Mononuclear cell (primary cell): ENCODE data around the gene C4orf50. TPM values are rescaled to one million over a fixed set of nuclear protein-coding genes. Genes with fewer than 3 reads are reported as not detected.

Experiments used
- H3K27me3 ChIP-seq: 2 replicates; pipeline ENCODE4 v1.6.0; 2011; ENCODE audit warnings: low read length, control low read depth; ENCODE audit not compliant: insufficient read depth
- H3K4me1 ChIP-seq: 2 replicates; pipeline ENCODE4 v1.5.1; 2011; ENCODE audit warnings: mild to moderate bottlenecking, low read length, control low read depth; ENCODE audit not compliant: insufficient read depth
- H3K4me3 ChIP-seq: 2 replicates; pipeline ENCODE4 v1.5.1; 2011; ENCODE audit warnings: mild to moderate bottlenecking, low read length, moderate library complexity
- H3K9me3 ChIP-seq: 2 replicates; pipeline ENCODE4 v1.5.1; 2011; ENCODE audit warnings: low read depth, mild to moderate bottlenecking, control low read depth, low read length
- total RNA-seq: library from RNA; depleted of rRNA; stranded (reverse); fragments of >200 nt; gene quantifications from one replicate; pipeline ENCODE4 v1.2.3, GENCODE V29; 2012

Gene C4orf50
- total RNA-seq, 1 donor, result 0.21 TPM

- H3K4me3 ChIP-seq, result no peak overlapping the region
- no peaks in the 10 kb centered on the region for H3K9me3 ChIP-seq
- H3K4me1 ChIP-seq, result no peaks in the 10 kb centered on the region
- no peaks in the 10 kb centered on the region for H3K27me3 ChIP-seq
Observed at GRCh38 chr4:5912614-5913019, 105.6 kb downstream of the C4orf50 start.

GRCh38 chr4:5908876-5909427 lies 109.3 kb downstream of the C4orf50 start:
- no peak overlapping the region for H3K4me3 ChIP-seq
- no peaks in the 10 kb centered on the region for H3K4me1 ChIP-seq
- H3K27me3 ChIP-seq, result peaks cover 5% of the 10 kb centered on the region
- no peaks in the 10 kb centered on the region for H3K9me3 ChIP-seq

GRCh38 chr4:5906191-5906590 lies 112.0 kb downstream of the C4orf50 start:
- no peaks in the 10 kb centered on the region for H3K4me1 ChIP-seq
- H3K4me3 ChIP-seq, result no peak overlapping the region
- H3K27me3 ChIP-seq, result peaks cover 5% of the 10 kb centered on the region
- H3K9me3 ChIP-seq, result no peaks in the 10 kb centered on the region

- Histone ChIP-seq H3K27me3 (peaks cover 5% of the 10 kb centered on the region), H3K4me1 (no peaks in the 10 kb centered on the region), H3K4me3 (no peak overlapping the region), H3K9me3 (no peaks in the 10 kb centered on the region)
Observed at GRCh38 chr4:5905714-5906113, 112.5 kb downstream of the C4orf50 start.

GRCh38 chr4:5900844-5901243 lies 117.4 kb downstream of the C4orf50 start:
- H3K27me3 ChIP-seq, result peaks cover 3% of the 10 kb centered on the region
- H3K4me1 ChIP-seq, result no peaks in the 10 kb centered on the region
- no peaks in the 10 kb centered on the region for H3K9me3 ChIP-seq
- no peak overlapping the region for H3K4me3 ChIP-seq

- Histone ChIP-seq H3K27me3 (no peaks in the 10 kb centered on the region), H3K4me1 (no peaks in the 10 kb centered on the region), H3K4me3 (no peak overlapping the region), H3K9me3 (no peaks in the 10 kb centered on the region)
Observed at GRCh38 chr4:5899881-5900280, 118.3 kb downstream of the C4orf50 start.

- Histone ChIP-seq H3K4me3 (no peak overlapping the region), H3K27me3 (no peaks in the 10 kb centered on the region), H3K9me3 (no peaks in the 10 kb centered on the region), H3K4me1 (no peaks in the 10 kb centered on the region)
Observed at GRCh38 chr4:5899396-5899795, 118.8 kb downstream of the C4orf50 start.

GRCh38 chr4:5897674-5898073 lies 120.6 kb downstream of the C4orf50 start:
- H3K4me3 ChIP-seq, result no peak overlapping the region
- no peaks in the 10 kb centered on the region for H3K9me3 ChIP-seq
- no peaks in the 10 kb centered on the region for H3K4me1 ChIP-seq
- peaks cover 11% of the 10 kb centered on the region for H3K27me3 ChIP-seq

- Histone ChIP-seq H3K4me1 (no peaks in the 10 kb centered on the region), H3K4me3 (no peak overlapping the region), H3K27me3 (peaks cover 31% of the 10 kb centered on the region), H3K9me3 (no peaks in the 10 kb centered on the region)
Observed at GRCh38 chr4:5895287-5895686, 122.9 kb downstream of the C4orf50 start.

- H3K4me1 ChIP-seq, result no peaks in the 10 kb centered on the region
- H3K9me3 ChIP-seq, result no peaks in the 10 kb centered on the region
- H3K4me3 ChIP-seq, result no peak overlapping the region
- H3K27me3 ChIP-seq, result peaks cover 41% of the 10 kb centered on the region
Observed at GRCh38 chr4:5894266-5894665, 124.0 kb downstream of the C4orf50 start.

GRCh38 chr4:5893591-5893990 lies 124.6 kb downstream of the C4orf50 start:
- Histone ChIP-seq H3K27me3 (peaks cover 46% of the 10 kb centered on the region), H3K4me1 (no peaks in the 10 kb centered on the region), H3K9me3 (no peaks in the 10 kb centered on the region), H3K4me3 (no peak overlapping the region)

GRCh38 chr4:5893004-5893580 lies 125.1 kb downstream of the C4orf50 start, which contains the start of gene CRMP1:
CRMP1 (minus strand) TSS chr4:5893086; CDS start chr4:5892969, 117 bp downstream.
- Histone ChIP-seq H3K4me3 (no peak within 1 kb of the TSS), H3K27me3 (peaks cover 46% of the 10 kb centered on the region), H3K4me1 (no peaks in the 10 kb centered on the region), H3K9me3 (no peaks in the 10 kb centered on the region)

- Histone ChIP-seq H3K4me1 (no peaks in the 10 kb centered on the region), H3K27me3 (peaks cover 46% of the 10 kb centered on the region), H3K4me3 (no peak overlapping the region), H3K9me3 (no peaks in the 10 kb centered on the region)
Observed at GRCh38 chr4:5892323-5893003, 125.8 kb downstream of the C4orf50 start.

GRCh38 chr4:5891563-5892322 lies 126.5 kb downstream of the C4orf50 start:
- Histone ChIP-seq H3K27me3 (peaks cover 52% of the 10 kb centered on the region), H3K4me1 (no peaks in the 10 kb centered on the region), H3K9me3 (no peaks in the 10 kb centered on the region), H3K4me3 (no peak overlapping the region)

GRCh38 chr4:5890063-5890727 lies 128.0 kb downstream of the C4orf50 start:
- H3K4me1 ChIP-seq, result no peaks in the 10 kb centered on the region
- H3K27me3 ChIP-seq, result peaks cover 60% of the 10 kb centered on the region
- no peak overlapping the region for H3K4me3 ChIP-seq
- no peaks in the 10 kb centered on the region for H3K9me3 ChIP-seq
